22Rv1 (cell line): ENCODE results near the gene TEKT2.

ENCODE experiments used
- H3K27ac ChIP-seq: fragments of 450-650 bp; 2 replicates; pipeline ENCODE4 v1.5.1; 2017
- CTCF ChIP-seq: fragments of 450-650 bp; IDR thresholded peaks from 2 replicates; pipeline ENCODE4 v1.5.1; 2017; ENCODE audit warnings: mild to moderate bottlenecking
- ZFX ChIP-seq: fragments of 450-650 bp; IDR thresholded peaks from 2 replicates; pipeline ENCODE4 v1.6.1; 2017; ENCODE audit warnings: antibody characterized with exemption, borderline replicate concordance

TEKT2 gene

GRCh38 chr1:36096500-36097432 lies 12.9 kb downstream of the TEKT2 start:
- TF ChIP-seq ZFX (no peak), CTCF (no peak)
- 0 out of 2 replicates have a peak overlapping the region, but pooled peaks have one; percentile 8 for H3K27ac ChIP-seq

- 0 out of 2 replicates have a peak overlapping the region, but pooled peaks have one; percentile 8 for H3K27ac ChIP-seq
- TF ChIP-seq CTCF (no peak), ZFX (no peak)
Observed at GRCh38 chr1:36097693-36098585, 14.0 kb downstream of the TEKT2 start.

DNA sequence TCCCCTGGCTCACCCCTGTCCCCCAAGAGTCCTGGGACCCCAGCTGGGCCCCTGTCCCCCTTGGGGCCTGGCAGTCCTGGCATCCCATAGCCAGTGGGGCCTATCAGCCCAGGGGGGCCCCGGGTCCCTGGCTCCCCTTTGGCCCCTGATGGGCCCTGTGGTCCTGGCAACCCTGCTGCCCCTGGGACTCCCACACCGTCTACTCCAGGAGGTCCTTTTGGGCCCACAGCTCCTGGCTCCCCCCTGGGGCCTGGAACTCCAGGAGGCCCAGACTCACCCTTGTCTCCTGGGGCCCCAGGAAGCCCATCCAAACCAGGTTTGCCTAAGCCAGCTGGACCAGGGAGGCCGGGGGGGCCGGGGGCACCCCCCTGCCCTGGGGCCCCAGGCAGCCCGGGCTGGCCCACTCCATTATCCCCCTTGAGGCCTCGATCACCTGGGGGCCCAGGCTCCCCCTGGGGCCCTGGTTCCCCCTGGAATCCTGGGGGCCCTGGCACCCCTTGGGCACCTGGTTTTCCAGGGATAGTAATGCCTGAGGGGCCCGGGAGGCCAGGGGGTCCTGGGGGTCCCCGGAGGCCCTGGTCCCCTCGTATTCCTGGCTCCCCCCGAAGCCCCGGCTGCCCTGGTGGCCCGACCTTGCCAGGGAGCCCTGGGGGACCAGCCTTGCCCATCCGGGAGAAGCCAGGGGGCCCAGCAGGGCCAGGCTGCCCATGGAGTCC lies 14.9 kb downstream of the TEKT2 start:
- TF ChIP-seq ZFX = no peak
- no peak for TF ChIP-seq CTCF

DNA sequence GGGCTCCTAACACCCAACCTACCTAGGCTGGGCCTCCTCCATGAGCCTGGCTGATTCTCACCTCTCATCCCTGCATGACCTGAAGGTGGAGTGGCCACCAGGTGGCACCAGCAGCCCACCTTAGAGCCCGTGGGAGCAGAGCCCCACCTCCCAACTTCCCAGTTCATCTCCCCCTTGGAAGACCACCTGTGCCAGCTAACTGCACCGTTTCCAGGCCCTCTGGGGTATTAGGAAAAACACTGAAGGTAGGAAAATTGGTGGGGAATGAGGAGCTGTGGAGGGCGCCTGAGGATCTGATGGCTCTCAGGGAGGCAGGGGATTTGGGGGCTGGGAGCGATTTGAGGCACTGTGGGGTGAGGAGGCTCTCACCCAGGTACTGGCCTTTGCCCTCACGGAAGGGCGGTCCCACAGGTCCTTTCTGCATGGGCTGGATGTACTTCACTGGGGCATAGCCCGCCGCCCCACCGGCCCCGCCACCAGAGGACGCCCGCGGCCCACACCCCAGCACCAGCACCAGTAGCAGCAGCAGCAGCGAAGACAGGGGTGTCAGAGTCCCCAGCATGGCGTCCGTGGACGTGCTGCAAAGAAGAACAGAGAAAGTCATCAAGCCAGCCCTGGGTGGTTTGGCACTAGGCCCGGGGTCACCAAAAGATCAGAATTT lies 15.9 kb downstream of the TEKT2 start:
- TF ChIP-seq ZFX = no peak
- TF ChIP-seq CTCF = peak; percentile 90
- no peak overlapping the region for H3K27ac ChIP-seq

More for the DNA sequence above, 14.9 kb downstream of the TEKT2 start:
- no peak overlapping the region for H3K27ac ChIP-seq

- TF ChIP-seq ZFX (no peak), CTCF (no peak)
Observed at GRCh38 chr1:36100376-36100775, 16.5 kb downstream of the TEKT2 start.

GRCh38 chr1:36101546-36101945 lies 17.7 kb downstream of the TEKT2 start:
- no peak overlapping the region for H3K27ac ChIP-seq
- TF ChIP-seq CTCF = no peak
- TF ChIP-seq ZFX = no peak

More at GRCh38 chr1:36100376-36100775, 16.5 kb downstream of the TEKT2 start:
- H3K27ac ChIP-seq = no peak overlapping the region
